Activated CD4-positive, CD25-positive, alpha-beta regulatory T cell treated with anti-CD3 and anti-CD28 coated beads, Interleukin-2, amount 50 U/mL, for 72 hours (primary cell): ENCODE measurements around the gene ONECUT1.

Source experiments
- DNase-seq: peaks from one replicate; pipeline ENCODE4 v3.0.0; 2021

Gene ONECUT1

GRCh38 chr15:52780172-52780980, 9.8 kb downstream of the ONECUT1 start:
- DNase-seq = peak; percentile 66

GRCh38 chr15:52778457-52778856, 11.7 kb downstream of the ONECUT1 start:
- no peak for DNase-seq

- no peak for DNase-seq
These were observed 17.4 kb downstream of the ONECUT1 start for GRCh38 chr15:52772766-52773165.

GRCh38 chr15:52765785-52766184, 24.4 kb downstream of the ONECUT1 start:
- DNase-seq = no peak

- DNase-seq = no peak
These were observed 25.4 kb downstream of the ONECUT1 start for GRCh38 chr15:52764731-52765130.

GRCh38 chr15:52762621-52763020, 27.5 kb downstream of the ONECUT1 start:
- no peak for DNase-seq

GRCh38 chr15:52760562-52760961, 29.6 kb downstream of the ONECUT1 start:
- DNase-seq = no peak

GRCh38 chr15:52759969-52760368, 30.2 kb downstream of the ONECUT1 start:
- DNase-seq = no peak

- no peak for DNase-seq
These were observed 32.6 kb downstream of the ONECUT1 start for GRCh38 chr15:52757496-52757895.

GRCh38 chr15:52751522-52751921, 38.6 kb downstream of the ONECUT1 start:
- no peak for DNase-seq

GRCh38 chr15:52749258-52749657, 40.9 kb downstream of the ONECUT1 start:
- DNase-seq = no peak

- no peak for DNase-seq
These were observed 43.9 kb downstream of the ONECUT1 start for GRCh38 chr15:52746162-52746757.

GRCh38 chr15:52745326-52746161, 44.6 kb downstream of the ONECUT1 start:
- DNase-seq = no peak

- no peak for DNase-seq
These were observed 51.8 kb downstream of the ONECUT1 start for GRCh38 chr15:52738311-52738710.

GRCh38 chr15:52737720-52738119, 52.4 kb downstream of the ONECUT1 start:
- DNase-seq = no peak

- peak; percentile 61 for DNase-seq
These were observed 54.7 kb downstream of the ONECUT1 start for GRCh38 chr15:52735231-52736089.

GRCh38 chr15:52734329-52734728, 55.8 kb downstream of the ONECUT1 start:
- DNase-seq = no peak

GRCh38 chr15:52733696-52734255, 56.4 kb downstream of the ONECUT1 start:
- DNase-seq = no peak

- DNase-seq = no peak
These were observed 57.0 kb downstream of the ONECUT1 start for GRCh38 chr15:52733088-52733487.

GRCh38 chr15:52732551-52732950, 57.6 kb downstream of the ONECUT1 start:
- no peak for DNase-seq

- DNase-seq = no peak
These were observed 58.2 kb downstream of the ONECUT1 start for GRCh38 chr15:52731732-52732470.

- no peak for DNase-seq
These were observed 59.1 kb downstream of the ONECUT1 start for GRCh38 chr15:52731004-52731403.
